Lower leg skin (tissue), 4 donors: ENCODE data around the gene PCCB. TPM values are rescaled to one million over a fixed set of nuclear protein-coding genes. Genes with fewer than 3 reads are reported as not detected.
"Not testable (repeated sequence)": the region's sequence is repeated elsewhere in the genome, so short reads cannot be mapped to it uniquely, and the experiment has no call there.

Experiments
- DNase-seq, 2 donors: peaks; one replicate each; pipeline ENCODE4 v3.0.0-alpha.2; 2019; ENCODE audit warnings: low spot score in 2 of 2
- H3K4me3 ChIP-seq: fragments of 200-600 bp; sonication (generic); 2 replicates; pipeline ENCODE4 v1.5.1; 2017; ENCODE audit warnings: mild to moderate bottlenecking, low read depth; ENCODE audit not compliant: poor library complexity, severe bottlenecking
- CTCF ChIP-seq, 3 donors: fragments of 450-650 bp; IDR thresholded peaks; one replicate each; pipeline ENCODE4 v1.5.1; 2016; ENCODE audit warnings: antibody characterized with exemption in 3 of 3, mild to moderate bottlenecking in 3 of 3, moderate library complexity in 2 of 3
- POLR2A ChIP-seq, 2 donors: fragments of 450-650 bp; IDR thresholded peaks; one replicate each; pipeline ENCODE4 v1.6.1; 2016 to 2017; ENCODE audit warnings: antibody characterized with exemption in 2 of 2, mild to moderate bottlenecking in 1 of 2, moderate library complexity in 1 of 2
- WGBS, 2 donors: methylation state at CpG; one replicate each; pipeline ENCODE4 v1.1.5; 2018; 5-methylcytosine and 5-hydroxymethylcytosine counted together
- intact Hi-C: fragments of 100-400 bp; cut with DNase I; formaldehyde crosslinking; loops from one replicate; pipeline ENCODE4 v1.15.0; 2023; ENCODE audit warnings: low total_unique reads
- total RNA-seq, 4 donors: library from RNA; depleted of rRNA; stranded (reverse); fragments of >200 nt; gene quantifications; one replicate each; pipeline ENCODE4 v1.1.0, GENCODE V29; 2016

PCCB gene
- total RNA-seq, 4 donors from 2014 or later, result 12.6 to 40.1 (median 27.3) TPM

- TF ChIP-seq POLR2A (IDR thresholded peaks at IDR 0.05), result no peak
- DNase-seq, result peak in 1 of 2 donors; percentile 13
- intact Hi-C loops, result no loop called here
- no peak overlapping the region for H3K4me3 ChIP-seq
Measured at GRCh38 chr3:136334209-136334608, 84.1 kb downstream of the PCCB start.

GRCh38 chr3:136334726-136335125 lies 84.6 kb downstream of the PCCB start:
- H3K4me3 ChIP-seq, intact Hi-C loops: not testable (repeated sequence)
- peak in 1 of 2 donors; percentile 78 for DNase-seq
- 95 to 98% methylated on average over 6 of the region's 6 CpGs for WGBS, 2 donors

DNA sequence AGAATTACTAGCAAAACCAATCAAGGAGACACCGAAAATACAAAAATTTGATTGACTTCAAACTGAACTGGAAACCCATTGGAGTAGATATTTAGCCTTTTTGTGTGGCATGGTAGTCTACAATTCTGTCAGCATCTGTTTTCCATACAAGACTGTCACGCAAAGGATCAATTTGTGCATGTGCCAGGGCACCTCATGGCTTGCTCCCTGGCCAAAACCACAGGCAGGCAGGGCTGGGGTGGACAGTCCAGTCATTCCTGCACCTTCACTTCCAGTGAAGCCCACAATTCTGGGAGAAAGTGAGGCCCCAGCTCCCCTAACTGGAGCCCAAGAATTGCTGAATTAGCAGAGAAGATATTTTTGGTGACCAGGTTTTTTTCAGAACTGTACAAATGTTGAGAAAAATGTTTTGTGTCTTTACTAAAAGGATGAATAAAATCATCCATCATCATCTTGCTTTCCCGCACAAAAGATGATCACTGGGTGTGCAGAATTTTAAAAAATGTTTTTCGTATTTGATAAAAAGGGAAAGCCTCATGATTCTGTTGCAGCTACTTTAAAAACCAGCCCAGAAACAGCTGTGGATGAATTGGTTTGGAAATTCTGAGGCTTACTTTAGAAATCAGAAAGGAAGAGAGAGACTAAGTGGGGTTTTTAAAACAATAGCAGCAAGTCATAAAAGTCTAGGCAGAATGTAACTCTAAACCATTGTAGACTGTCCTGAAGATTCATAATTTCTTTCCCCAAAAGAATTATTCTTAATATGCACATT lies 86.4 kb downstream of the PCCB start:
- 75 to 76% methylated on average over 4 of the region's 4 CpGs for WGBS, 2 donors
- TF ChIP-seq CTCF (IDR thresholded peaks at IDR 0.05) (no peak), POLR2A (IDR thresholded peaks at IDR 0.05) (no peak)
- intact Hi-C loops, result no loop called here
- peak in 1 of 2 donors; percentile 26 for DNase-seq
- H3K4me3 ChIP-seq, result no peak overlapping the region

DNA sequence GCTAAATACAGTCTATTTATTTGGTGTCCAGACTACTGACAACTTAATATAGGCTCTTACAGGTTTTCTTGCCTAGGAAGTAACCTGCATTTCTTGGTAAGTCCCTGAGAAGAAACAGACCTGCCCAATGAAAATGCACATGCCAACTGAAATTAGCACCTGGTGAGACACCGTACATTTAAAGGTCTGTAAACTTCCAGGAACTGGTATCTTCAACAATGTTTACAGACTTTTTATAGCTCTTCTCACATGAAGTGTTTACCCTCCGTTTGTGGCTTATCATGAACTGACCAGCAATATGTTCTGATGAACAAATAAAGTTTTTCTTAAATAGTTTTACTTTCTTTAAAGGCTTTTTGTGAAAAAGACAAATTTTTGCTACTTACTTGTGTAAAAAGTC lies 93.3 kb downstream of the PCCB start:
- no peak for TF ChIP-seq POLR2A (IDR thresholded peaks at IDR 0.05)
- no peak for TF ChIP-seq CTCF (IDR thresholded peaks at IDR 0.05)
- WGBS, 2 donors, result 76 to 87% methylated on average over 2 of the region's 2 CpGs
- DNase-seq, result no peak
- intact Hi-C loops, result no loop called here
- no peak overlapping the region for H3K4me3 ChIP-seq

DNA sequence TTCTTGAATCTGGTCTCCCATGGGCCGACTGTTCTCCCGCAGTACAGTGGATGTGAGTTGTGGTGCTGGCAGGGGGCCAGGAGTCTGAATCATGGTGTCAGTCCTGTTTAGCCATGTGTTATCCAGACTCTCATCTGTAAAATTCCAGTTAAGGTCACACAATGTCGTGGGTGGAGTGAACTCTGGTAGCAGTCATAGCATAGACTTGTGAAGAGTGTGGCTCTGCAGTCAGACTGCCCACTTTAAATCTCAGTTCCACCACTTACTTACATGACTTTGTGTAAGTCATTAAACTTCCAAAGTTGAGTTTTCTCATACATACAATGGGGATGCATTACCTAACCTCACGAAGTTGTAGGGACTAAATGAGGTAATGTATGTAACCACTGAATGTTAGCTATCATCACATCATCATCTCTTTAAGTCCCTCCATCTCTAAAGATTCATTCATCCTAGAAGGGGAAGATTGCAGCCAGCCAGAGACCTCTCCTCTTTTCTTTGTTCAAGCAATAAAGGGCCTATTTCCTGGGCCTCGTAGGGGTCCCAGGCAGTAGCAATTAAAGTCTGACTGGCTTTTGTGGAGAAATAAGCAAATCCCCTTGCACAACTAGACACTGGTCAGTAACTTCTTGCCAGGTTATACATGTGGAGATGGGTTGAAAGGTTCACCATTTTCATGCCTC lies 93.9 kb downstream of the PCCB start:
- intact Hi-C loops, result no loop called here
- WGBS, 2 donors, result 49 to 51% methylated on average over 5 of the region's 5 CpGs
- DNase-seq, result peak; percentile 75 to 94
- no peak overlapping the region for H3K4me3 ChIP-seq
- TF ChIP-seq CTCF (IDR thresholded peaks at IDR 0.05) (no peak), POLR2A (IDR thresholded peaks at IDR 0.05) (no peak)

DNA sequence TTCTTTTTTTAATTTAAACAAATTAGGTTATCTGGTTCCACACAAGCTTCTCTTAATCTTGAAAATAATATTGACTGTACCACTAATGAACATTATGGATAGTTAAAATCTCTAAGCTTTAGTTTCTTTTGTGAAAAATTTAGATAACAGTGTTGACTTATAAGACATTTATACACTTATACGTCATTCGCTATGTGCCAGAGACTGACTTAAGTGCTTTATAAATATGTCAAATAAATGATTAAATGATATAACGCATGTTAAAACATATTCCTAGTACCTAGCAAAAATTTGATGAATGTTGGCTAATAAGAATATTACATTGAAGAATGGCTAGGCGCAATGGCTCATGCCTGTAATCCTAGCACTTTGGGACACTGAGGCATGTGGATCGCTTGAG lies 96.3 kb downstream of the PCCB start:
- DNase-seq, result no peak
- 93 to 94% methylated on average over 5 of the region's 5 CpGs for WGBS, 2 donors
- TF ChIP-seq CTCF (IDR thresholded peaks at IDR 0.05) (no peak), POLR2A (IDR thresholded peaks at IDR 0.05) (no peak)
- H3K4me3 ChIP-seq, result no peak overlapping the region
- intact Hi-C loops, result no loop called here
